Right ventricle myocardium superior (tissue), 1 donor: Measurements from ENCODE around the gene RPL13. TPM values are rescaled to one million over a fixed set of nuclear protein-coding genes. Genes with fewer than 3 reads are reported as not detected.

Experiments
- ATAC-seq: fragments of 200-7000 bp; cut with Tn5 transposase; one replicate; pipeline ENCODE4 v1.9.1; 2020; ENCODE audit warnings: mild to moderate bottlenecking; ENCODE audit not compliant: poor library complexity
- DNase-seq: peaks from one replicate; pipeline ENCODE4 v3.0.0-alpha.2; 2020
- intact Hi-C: fragments of 100-400 bp; cut with DNase I; formaldehyde crosslinking; loops from one replicate; pipeline ENCODE4 v1.11.2; 2022
- long read RNA-seq: library from polyadenylated mRNA; unstranded; transcript quantifications from one replicate; pipeline ENCODE4 v2.0.0, GENCODE V29; 2021
- total RNA-seq: library from RNA; stranded (reverse); fragmentation: NEBNext Ultra II Directional; extraction: Animal tissue kit (Norgen Biotek cat#: 25700); gene quantifications from one replicate; pipeline ENCODE4 v1.2.1, GENCODE V29; 2021
- donor health status: DM: no; HTN: yes; CAD: no; lungs with severe emphysema.

The RPL13 gene
- 1,044 TPM for total RNA-seq
- long read RNA-seq, full-length matches to known transcripts, result 662 of 687 reads
- long read RNA-seq, partial matches to known transcripts, result 11 of 687 reads
- long read RNA-seq, other reads (novel, unspliced or antisense), result 14 of 687 reads

DNA sequence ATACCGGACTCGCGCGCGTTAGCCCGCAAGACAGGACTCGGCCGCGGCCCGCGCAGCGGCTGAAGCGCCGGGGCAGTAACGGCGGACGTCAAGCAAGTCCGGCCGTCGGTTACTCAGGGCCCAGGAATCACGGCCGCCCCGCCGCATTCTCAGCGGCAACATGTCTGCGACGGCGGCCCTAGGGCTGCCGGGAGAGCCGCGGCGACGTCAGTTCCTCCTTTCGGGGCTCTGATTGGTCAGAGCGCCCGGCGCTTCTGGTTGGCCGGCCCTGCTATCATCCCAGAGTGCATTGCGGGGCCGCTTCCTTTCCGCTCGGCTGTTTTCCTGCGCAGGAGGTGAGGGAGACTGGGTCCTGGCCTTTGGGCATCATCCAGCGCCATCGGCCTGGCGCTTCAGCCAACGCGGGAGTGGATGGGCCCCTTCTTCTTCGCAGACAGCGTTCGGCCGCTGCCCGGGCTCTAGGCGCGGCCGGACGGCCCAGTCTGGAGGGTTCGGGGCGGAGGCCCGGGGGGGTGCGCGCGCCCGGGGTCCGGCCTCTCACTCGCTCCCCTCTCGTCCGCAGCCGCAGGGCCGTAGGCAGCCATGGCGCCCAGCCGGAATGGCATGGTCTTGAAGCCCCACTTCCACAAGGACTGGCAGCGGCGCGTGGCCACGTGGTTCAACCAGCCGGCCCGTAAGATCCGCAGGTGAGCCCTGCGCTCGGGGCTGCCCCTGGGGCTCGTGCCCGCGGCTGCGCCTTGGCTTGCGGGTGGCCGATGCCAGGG, at the start of gene RPL13:
Gene RPL13, plus strand, starts transcription at position 305 of the 764 bp plus-strand sequence. Its CDS starts 278 bp downstream, at position 583.
- intact Hi-C loops, result no loop called here
- peak; percentile 96 for ATAC-seq
- DNase-seq, result peak; percentile 97

DNA sequence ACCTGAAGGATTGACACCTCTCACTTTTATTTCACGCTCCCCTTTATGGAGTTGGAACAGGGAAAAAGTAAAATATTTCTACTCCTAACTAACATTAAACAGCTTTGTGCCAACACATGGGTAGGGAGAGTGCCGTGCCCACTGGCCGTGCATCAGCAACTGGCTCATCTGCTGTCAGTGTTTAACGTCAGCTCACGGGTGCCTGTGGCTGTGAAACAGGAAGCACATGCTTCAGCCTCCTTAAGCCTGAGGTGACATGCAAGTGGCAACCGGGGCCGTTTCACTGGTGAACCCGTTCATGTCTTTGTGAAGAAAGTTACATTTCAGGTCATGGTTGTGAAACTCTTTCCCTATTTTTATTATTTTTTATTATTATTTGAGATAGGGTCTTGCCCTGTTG, 49.1 kb upstream of the RPL13 start:
- intact Hi-C loops, result no loop called here
- no peak for DNase-seq
- no peak for ATAC-seq

DNA sequence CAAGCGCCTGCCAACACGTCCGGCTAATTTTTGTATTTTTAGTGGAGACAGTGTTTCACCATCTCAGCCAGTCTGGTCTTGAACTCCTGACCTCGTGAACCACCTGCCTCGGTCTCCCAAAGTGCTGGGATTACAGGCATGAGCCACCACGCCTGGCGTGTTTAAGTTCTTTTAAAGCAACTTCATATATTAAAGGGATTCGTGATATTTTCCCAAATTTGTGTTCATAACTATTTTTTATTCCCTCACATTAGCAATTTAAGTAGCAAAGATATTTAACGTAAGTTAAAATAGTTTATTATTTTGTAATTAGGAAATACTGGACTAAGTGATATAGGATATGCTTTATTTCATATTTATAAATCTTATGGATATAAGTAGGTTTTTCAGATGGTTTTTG, 48.0 kb upstream of the RPL13 start:
- intact Hi-C loops, result no loop called here
- ATAC-seq (no peak), DNase-seq (no peak)

DNA sequence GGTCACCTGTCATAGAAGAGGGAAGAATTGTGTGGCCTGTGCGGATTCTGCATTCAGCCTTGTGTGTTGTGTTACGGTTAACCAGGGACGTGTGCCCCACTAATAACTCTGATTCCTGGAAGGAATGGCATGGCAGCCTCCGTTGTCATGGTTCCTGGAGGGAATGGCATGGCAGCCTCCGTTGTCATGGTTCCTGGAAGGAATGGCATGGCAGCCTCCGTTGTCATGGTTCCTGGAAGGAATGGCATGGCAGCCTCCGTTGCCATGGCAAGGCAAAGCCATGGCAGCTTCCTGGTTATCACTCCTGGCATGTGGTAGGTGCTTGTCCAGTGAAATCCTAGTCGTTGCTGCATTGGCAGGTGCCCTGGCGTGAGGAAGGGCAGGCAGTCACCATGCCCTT, 43.4 kb upstream of the RPL13 start:
- ATAC-seq, result no peak
- intact Hi-C loops, result no loop called here
- no peak for DNase-seq

DNA sequence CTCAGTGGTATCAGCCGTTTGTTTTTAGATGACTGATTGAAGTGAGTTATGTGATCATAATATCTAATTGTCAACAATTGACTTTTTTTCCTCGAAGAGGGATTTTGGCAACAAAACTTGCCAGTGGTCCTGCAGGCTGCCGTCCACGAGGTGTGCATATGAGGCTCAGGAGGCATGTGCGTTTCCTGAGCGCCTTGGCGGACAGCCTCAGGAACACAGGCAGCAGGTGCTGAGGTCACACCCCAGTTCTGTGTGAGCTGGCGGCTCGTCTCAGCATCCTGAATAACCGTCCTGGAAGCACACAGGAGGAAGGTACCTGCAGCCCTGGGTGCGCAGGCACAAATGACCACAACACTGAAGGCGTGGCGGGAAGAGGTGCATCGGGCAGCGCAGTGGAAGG, 40.6 kb upstream of the RPL13 start:
- ATAC-seq (no peak), DNase-seq (no peak)
- intact Hi-C loops, result no loop called here

DNA sequence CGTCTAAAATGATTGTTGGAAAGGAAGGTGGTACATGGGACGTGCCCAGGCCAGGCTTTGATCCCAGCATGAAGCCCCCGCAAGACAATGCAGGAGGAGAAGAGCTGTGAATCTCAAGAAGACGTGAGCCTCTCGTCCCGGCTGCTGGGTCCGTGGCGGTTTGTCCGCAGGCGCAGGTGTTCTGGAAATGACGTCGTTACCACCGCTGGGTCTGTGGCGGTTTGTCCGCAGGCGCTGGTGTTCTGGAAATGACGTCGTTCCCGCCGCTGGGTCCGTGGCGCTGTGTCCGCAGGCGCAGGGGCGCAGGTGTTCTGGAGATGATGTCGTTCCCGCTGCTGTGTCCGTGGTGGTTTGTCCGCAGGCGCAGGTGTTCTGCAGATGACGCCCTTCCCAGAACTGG, 38.2 kb upstream of the RPL13 start:
- DNase-seq (no peak), ATAC-seq (no peak)
- intact Hi-C loops, result no loop called here

DNA sequence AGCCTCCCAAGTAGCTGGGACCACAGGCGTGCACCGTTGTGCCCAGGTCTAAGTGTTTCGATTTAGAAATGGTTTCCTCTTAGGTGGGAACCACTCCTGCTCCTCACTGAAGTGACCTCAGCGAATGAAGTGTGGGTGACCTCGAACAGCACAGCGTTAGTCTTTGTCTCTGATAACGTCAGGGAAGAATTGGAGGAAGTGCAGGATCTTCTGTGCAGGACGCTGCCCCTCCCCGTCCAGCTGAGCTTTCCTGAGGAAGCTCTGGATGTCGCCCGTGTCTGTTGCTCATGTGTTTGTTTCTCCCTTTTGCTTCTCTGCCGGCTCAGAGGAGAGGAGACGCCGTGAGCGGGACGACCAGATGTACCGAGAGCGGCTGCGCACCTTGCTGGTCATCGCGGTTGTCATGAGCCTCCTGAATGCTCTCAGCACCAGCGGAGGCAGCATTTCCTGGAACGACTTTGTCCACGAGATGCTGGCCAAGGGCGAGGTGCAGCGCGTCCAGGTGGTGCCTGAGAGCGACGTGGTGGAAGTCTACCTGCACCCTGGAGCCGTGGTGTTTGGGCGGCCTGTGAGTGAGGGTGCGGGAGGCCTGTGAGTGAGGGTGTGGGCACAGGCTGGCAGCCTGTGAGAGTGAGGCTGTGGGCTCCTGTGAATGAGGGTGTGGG, 36.7 kb upstream of the RPL13 start:
- DNase-seq (no peak), ATAC-seq (no peak)
- intact Hi-C loops, result no loop called here

DNA sequence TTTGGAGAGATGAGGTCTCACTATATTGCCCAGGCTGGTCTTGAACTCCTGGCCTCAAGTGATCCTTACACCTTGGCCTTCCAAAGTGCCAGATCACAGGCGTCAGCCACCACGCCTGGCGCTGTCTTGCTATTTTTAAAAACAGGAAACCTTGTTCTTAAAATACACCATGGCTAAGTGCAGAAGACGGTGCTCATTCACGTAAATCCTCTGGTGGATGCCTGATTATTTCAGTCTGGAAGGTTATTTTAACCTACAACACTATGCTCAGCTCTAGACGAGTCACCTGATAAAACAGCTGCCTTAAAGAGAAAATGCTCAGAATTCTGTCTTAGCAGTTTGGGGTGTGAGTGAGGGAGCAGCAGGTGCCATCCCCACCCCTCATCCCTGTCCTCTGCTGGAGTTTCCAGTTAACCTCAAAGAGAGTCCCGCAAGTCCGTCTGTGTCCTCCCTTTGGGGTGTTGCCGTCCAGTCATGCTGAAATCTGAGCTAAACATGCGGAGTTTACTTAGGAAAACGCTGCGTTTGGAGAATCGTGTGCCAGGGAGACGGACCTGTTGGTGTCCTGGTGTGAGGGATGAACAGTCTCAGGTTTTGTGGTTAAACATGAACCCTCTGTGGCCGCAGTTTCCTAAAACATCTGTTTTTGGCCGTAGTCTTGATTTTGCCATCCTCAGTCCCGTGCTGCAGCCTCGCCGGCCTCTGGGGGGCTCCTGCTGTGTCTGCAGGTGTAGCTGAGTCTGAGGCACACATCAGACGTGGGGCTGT, 35.2 kb upstream of the RPL13 start:
- ATAC-seq, result peak; percentile 84
- DNase-seq, result peak; percentile 61
- intact Hi-C loops, result no loop called here

DNA sequence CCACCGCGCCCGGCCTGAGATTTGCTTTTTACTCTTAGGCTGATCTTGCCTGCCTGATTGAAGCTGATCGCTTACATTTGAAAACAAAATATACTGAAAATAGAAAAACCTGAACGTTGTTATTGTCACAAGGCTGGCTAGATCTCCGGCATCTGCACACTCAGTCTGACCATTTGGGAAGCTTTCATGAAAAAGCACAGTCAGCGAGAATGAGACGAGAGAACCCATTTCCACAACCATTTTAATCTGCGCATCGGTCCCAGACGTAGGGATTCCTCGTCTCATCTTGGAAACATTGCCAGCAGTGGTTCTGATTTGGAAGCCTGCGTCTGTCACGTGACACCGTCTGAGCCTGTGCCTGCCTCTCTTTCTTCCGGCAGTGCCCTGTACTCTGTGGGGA, 31.4 kb upstream of the RPL13 start:
- intact Hi-C loops, result no loop called here

DNA sequence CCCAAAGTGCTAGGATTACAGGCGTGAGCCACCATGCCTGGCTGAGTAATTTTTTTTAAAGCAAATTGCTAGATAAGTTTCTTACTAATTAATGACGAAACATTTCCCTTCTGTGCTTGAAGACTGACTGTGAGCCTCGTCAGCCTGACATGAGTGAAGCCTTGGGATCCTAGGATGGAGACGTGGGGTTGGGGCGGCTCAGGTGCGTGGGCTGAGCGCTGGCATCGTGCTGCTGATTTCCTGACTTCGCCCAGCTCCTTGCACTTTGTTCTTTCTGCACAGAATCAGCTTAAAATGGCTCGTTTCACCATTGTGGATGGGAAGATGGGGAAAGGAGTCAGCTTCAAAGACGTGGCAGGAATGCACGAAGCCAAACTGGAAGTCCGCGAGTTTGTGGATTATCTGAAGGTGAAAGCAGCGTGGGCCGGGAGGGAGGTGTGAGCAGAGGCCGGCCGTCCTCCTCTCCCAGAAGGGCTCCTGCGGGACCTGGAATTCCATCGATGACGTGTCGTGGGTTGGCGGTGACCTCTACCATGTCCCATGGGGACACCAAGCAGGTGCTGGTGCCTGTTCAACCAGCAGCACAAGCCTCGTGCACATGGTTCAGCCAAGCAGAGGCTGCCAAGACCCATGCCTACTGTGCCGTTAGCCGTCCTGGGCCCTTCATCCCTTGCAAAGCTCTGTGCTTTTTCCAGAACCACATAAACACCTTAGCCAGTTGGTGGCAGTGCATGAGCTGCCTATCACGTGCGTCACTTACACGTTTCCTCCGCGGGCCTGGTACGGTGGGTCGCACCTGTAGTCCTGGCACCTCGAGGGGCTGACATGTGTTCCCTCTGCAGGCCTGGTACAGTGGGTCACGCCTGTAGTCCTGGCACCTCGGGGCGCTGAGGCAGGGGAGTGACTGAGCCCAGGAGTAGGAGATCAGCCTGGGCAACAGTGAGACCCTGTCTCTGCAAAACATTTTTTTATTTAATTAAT, 29.8 kb upstream of the RPL13 start:
- intact Hi-C loops, result no loop called here
- DNase-seq (no peak), ATAC-seq (no peak)

More for the DNA sequence above, 31.4 kb upstream of the RPL13 start:
- no peak for DNase-seq
- no peak for ATAC-seq

DNA sequence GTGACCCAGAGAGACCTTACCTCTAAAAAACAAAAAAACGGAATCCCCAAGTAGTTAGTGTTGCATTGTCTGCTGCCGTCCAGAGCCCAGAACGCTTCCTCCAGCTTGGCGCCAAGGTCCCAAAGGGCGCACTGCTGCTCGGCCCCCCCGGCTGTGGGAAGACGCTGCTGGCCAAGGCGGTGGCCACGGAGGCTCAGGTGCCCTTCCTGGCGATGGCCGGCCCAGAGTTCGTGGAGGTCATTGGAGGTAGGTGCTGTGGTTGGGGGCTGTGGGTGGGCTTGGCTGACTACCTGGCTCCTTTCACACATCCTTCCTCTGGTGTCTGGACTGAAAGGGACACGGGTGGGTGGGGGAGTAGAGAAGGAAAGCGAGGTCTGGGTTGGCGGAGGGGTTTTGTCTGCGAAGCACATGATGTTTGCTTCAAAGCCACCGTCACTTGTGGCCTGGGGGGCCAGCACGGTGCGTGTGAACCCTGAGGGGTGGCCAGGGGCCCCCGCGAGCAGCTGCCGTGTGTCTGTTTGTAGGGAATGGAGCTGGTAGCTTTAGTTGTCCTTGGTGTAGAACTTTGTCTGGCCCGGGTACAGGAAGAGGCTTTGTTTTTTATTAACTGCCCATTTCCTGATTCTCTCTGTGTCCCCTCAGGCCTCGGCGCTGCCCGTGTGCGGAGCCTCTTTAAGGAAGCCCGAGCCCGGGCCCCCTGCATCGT, 28.5 kb upstream of the RPL13 start:
- ATAC-seq (no peak), DNase-seq (no peak)
- intact Hi-C loops, result no loop called here

DNA sequence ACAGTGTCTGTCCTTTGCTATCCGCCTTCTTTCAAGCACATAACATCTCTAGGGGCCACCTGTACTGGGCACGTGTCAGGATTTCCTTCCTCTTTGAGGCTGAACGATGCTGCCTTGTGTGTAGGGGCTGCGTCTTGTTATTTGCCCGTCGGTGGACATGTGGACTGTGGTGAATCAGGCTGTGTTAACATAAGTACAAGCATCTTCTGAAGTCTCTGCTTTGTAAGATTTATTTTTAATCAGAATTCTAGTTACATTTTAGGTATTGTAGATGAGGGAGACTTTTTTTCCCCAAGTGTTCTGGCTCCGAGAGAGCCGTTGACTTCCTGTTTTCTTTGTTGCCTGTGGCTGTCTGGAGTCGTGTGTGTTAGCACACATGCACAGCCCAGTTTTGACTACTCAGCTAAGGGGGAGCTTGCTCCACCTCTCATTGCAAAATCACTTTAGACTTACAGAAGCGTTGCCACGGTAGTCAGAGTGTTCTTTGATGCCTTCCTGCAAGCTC, 26.2 kb upstream of the RPL13 start:
- intact Hi-C loops, result no loop called here
- DNase-seq, result no peak
- peak; percentile 63 for ATAC-seq

DNA sequence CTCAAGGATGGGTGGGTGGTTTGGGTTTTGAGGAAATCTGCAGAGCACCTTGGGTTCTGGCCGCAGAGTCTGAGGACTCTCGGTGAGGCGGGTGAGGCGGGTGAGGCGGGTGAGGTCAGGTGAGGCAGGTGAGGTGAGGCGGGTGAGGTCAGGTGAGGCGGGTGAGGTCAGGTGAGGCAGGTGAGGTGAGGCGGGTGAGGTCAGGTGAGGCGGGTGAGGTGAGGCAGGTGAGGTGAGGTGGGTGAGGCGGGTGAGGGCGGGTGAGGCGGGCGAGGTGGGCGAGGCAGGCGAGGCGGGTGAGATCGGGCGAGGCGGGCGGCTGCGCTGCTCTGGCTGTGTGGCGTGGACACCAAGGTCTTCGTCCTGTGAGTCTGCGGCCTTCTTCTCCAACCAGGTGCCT, 24.1 kb upstream of the RPL13 start:
- intact Hi-C loops, result no loop called here
- ATAC-seq, result no peak
- DNase-seq, result no peak

DNA sequence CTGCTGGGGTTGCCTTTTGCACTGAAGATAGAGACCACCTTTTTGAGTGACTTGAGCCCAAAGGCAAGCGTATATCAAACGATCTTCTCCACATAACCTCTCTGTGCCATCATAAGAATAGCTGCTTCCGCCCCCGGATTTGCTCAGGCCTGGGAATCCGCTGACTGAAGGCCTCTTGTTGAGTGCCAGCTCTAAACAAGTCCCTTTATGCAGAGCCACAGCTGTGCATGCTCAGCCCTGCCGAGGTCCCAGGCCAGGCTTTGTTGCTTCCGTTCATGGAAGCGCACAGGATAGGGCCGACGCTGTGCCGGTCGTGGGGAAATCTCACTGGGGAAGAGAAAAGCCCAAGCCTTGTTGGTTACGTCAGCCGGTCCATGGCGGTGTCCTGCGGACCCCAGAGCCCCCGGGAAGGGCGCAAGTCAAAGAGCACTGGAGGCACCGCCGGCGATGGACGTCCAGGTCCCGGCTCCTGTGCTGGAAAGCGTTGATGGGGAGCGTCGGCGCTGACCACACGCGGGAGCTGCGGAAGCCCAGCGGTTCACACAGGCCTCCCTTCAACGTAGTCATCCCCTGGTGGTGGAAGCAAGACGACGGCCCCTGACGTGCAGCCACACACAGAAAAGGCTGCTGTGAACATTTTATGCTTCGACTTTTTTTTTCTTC, 23.5 kb upstream of the RPL13 start:
- intact Hi-C loops, result no loop called here
- DNase-seq, result no peak

DNA sequence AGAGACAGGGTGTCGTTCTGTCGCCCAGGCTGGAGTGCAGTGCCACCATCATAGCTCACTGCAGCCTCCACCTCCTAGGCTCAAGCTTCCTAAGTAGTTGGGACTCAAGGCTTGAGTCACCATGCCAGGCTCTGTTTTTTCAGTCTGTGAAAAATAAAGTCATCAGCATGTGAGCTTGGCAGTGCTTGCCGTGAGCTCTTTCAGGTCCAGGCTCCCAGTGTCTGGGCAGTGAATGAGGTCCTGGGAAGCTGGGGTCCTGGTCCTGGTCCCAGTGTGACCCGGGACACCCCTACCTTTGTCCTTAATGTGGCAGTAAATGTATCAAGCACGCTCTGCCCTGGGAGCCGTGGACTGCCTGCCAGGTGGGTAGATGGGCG, 22.9 kb upstream of the RPL13 start:
- no peak for ATAC-seq
- no peak for DNase-seq
- intact Hi-C loops, result no loop called here

More for the DNA sequence above, 23.5 kb upstream of the RPL13 start:
- ATAC-seq, result no peak

DNA sequence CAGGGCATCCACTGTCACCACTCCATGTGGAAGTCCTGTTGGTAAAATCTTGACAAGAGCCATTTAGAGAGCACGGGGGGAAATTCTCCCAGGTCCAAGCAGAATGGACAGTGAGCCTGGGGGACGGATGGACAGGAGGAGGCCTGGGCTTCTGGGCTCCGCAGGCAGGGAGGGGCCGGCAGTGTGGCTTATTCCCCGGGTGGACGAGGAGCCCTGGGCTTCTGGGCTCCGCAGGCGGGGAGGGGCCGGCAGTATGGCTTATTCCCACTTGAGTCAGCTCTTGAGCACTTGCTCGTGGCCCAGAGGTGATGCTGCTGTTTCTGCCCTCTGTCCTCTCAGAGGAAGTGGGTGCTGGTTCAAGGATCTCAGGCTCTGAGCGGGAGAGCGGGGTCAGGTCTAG, 22.2 kb upstream of the RPL13 start:
- ATAC-seq, result no peak

DNA sequence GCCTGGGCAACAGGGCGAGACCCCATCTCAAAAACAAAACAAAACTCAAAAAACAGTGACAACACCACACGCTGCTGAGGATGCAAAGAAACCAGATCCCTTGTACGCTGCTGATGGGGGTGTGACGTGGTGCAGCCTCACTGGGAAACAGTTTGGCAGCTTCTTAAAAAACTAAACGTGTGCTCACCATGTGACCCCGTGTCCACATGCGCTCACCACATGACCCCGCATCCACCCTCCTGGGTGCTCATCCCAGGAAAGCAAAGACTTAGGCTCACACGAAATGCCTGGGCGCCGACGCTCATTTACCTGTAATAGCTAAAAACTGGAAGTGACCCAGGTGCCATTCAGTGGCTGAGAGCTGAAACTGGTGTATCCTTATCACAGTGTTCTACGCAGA, 19.9 kb upstream of the RPL13 start:
- ATAC-seq, result peak; percentile 69
- no peak for DNase-seq

More for the DNA sequence above, 22.2 kb upstream of the RPL13 start:
- DNase-seq, result no peak
- intact Hi-C loops, result no loop called here

More for the DNA sequence above, 19.9 kb upstream of the RPL13 start:
- intact Hi-C loops, result no loop called here
